ENCODE measurements around the gene TRMT2A.

The TRMT2A gene

DNA sequence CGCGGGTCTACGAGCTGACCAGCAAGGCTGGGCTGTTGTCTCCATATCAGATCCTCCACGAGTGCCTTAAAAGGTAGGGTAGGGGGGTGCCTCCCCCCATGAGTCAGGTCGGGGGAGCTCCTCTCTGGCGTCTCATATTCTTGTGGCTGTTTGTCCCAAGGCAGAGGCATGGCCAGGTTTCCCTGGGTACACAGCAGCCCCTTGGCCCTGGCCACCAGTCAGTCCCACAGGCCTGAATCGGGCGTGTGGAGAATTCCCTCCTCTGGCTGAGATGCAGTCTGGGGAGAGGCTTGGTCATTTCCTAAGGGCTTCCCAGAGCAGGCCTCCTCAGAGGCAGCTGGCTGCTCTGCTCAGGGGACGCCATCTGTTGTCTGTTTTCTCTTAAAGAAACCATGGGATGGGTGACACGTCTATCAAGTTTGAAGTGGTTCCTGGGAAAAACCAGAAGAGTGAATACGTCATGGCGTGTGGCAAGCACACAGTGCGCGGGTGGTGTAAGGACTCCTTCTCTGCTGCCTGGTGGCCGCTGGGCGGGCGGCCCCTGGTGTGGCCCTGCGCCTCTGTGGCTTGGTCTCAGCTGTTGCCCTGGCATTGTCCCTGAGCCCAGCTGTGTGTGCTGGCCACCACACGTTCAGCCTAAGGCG lies 10.7 kb downstream of the TRMT2A start:
- DNase-seq (ENCODE audit: low read depth, low spot score), result no peak

DNA sequence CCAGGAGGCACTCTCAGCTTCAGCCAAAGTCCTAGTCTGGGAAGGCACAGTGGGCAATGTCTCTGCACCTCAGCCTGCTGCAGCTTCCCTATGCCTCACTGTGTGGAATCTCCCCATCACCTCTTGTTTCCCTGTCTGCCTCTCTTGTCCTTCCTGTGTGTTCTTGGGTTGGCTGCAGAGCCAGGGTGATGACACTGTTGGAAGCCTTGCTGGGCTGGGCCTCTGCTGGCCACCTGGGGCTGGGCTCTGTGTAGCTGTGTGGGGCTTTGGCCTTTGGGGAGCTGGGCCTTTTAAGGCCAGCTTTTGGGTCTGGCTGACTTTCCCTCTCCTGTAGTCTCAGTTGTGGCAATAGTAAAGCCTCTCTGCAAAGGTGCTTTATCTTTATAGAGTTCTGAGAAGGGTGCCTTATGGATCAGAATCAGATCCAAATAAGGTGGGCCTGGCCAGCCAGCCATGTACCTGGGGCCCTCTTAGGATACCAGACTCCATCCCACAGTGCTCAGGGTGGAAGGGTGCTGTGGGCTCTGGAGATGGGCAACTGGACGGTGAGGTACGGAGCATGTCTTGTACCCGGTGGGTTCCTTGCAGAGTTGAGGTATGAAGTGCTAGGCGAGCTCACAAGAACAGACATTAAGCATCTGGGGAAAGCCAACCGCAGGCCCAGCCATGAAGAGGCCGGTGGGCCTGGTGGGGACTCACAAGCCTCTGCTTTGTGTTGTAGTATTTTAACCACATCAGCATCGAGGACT lies 11.4 kb downstream of the TRMT2A start:
- no peak for DNase-seq (ENCODE audit: low read depth, low spot score)

DNA sequence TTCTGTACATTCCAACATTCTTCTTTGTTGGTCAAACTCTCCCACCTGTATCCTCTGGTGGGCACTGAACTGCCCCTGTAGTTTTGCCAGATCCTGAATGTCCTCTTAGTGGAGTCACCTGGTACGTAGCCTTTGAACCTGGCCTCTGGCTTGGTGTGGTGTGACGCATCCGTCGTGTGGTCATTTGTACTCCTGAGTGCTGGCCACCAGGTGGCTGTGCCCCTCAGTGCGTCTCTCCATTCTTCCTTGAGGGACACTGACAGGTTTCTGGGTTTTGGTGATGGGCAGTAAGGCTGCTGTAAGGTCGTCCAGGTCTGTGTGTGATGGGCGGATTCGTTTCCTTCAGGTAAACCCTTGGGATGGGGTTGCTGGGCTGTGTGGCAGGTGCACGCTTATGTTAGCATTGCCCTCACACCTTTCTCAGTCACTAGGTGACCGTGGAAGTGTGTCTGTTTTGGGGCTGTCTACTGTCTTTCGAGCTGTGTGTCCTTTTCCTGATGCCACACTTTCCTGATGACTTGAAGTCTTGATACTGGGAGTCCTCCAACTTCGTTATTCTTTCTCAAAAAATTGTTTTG lies 14.7 kb downstream of the TRMT2A start:
- no peak for DNase-seq (ENCODE audit: low read depth, low spot score)

DNA sequence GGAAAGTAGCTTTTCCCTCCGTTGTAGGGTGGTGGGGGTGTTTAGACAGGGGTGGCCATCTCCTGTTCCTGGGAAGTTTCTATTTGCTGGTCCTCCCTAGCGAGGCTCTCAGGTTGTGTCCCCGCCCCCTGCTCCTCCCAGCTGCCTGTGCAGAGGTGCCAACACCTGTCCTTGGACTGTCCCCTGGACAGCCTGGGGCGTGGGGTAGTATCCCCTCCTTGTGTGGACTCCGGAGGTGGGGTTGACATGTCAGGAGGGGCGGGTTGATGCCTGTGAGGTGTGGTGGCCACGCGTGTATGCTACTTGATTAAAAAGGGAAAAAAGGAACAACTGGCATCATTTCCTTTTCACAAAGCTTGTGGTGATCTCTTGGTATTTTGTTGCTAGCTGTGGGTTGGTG lies 15.4 kb downstream of the TRMT2A start:
- no peak for DNase-seq (ENCODE audit: low read depth, low spot score)

DNA sequence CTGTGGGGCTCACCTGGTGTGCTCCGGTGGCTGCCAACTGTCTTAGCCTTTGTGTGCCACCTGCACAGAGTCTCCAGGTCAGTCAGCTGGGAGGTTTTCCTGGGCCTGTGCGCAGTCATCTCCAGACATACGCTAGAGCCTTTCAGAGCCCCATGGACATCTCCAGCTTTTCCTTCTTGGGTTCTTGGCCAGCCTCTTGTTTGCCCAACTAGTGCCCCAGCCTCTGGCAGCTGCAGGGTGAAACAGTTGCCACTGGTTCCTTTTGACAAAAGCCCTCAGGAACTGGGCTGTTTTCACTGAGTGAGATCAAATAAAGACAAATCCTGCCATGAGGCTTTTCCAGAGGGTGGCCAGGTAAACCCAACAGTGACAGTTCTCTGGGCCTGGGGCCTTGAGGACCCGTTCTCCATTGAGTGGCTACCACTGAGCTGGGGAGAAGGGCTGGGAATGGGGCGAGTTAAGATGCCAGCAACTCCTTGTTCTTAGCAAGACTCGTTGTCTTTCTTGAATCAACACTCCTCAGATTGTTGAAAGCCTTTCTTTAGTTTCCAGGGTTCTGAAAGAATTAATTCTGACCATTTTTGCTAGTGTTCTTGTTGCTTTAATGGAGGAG lies 17.8 kb downstream of the TRMT2A start:
- no peak for DNase-seq (ENCODE audit: low read depth, low spot score)

DNA sequence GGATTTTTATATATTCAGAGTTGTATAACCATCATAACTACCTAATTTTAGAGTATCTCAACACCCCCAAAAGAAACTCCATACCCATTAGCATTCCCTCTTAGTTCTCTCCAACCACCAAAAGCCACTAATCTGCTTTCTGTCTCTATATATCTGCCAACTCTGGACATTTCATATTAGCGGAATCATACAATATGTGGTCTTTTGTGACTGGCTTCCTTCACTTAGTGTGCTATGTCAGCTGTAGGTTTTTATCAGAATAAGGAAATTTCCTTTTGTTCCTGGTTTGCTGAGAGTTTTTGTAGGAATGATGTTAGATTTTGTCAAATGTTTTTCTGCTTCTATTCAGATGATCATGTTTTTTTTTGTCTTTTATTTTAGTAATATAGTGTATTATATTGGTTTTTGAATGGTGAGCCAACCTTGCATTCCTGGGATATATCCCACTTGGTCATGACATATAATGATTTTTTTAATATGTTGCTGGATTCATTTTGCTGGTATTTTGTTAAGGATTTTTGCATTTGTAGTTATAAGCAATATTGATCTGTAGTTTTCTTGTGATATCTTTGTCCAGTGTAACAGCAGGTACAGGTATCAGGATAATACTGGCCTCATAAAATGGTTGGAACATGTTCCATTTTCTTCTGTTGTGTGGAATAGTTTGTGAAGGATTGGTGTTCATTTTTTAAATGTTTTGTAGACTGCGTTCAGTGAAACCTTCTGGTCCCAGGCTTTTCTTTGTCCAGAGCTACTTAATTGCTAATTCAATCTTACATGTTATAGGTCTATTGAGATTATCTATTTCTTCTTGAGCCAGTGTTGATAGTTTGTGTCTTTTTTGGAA lies 20.2 kb downstream of the TRMT2A start:
- DNase-seq (ENCODE audit: low read depth, low spot score), result no peak

DNA sequence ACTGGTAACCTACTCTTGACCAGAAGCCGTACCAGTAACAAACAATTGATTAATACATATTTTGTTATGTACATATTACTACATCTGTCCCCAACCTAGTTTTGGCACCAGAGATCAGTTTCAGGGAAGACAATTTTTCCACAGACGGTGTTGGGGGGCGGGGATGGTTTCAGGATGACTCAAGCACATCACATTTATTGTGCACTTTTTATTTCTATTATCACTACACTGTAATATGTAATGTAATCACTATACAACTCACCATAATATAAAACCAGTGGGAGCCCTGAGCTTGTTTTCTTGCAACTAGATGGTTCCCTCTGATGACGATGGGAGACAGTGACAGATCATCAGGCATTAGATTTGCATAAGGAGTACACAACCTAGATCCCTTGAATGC lies 21.5 kb downstream of the TRMT2A start:
- DNase-seq (ENCODE audit: low read depth, low spot score), result no peak

DNA sequence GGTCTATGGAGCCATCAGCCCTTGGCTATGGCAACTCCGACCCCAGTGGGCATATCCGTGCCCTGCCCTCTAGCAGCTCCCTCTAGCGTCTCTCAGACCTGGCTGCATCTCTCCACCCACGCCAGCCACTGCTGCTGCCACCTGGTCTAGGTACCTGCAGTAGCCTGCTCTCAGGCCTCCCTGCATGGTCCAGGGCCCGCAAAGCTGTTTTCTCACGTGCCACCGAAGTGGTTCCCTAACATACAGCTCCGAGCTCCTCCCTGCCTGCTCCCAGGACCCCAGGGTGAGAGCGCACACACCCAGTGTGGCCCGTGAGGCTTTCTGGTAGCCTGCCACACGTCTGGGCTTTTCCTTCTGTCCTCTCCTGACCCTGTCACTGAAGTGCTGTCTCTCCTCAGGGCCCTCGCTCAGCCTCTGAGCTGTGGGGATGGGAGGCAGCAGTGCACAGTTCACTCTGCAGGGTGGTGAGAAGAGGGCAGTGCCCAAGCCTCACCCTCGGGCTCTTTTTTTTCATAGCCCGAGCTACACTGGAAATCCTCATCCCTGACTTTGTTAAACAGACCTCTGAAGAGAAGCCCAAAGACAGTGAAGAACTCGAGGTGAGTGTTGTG lies 22.7 kb downstream of the TRMT2A start:
- no peak for DNase-seq (ENCODE audit: low read depth, low spot score)

DNA sequence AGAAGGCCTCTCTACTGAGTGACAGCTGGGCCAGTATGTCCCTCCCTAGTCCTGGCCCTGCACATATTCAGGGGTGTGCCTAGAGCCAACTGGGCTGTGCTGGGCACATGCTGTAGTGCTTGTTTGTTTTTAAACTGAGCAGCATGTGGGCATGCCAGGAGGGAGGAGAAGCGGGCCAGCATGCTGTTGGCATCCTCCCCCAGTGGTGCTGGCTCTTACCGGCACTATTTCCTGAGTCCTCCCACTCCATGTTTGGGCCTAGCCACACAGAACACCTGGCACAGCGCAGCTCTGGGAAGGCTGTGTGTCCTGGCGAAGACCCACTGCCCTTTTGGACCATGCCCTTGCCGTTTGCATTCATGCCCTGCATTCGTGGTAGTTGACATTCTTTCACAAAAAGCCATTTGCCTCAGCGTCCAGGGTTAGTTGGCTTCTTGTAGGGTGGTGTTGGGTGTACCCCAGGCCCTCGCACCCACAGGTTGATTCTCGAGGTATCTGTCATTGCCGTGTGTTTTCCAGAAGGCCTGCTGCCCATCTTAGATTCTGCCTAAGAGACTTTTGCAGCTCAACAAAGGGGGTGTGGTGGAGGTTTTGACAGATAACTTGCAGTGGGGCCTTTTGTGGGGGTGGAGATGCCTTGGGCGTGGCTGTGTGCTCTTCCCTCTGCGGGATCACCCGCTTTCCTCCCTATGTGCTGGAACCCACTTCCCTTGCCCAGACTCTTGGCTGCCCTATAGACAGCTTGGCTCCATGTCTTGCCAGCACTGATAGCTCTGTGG lies 23.4 kb downstream of the TRMT2A start:
- no peak for DNase-seq (ENCODE audit: low read depth, low spot score)

DNA sequence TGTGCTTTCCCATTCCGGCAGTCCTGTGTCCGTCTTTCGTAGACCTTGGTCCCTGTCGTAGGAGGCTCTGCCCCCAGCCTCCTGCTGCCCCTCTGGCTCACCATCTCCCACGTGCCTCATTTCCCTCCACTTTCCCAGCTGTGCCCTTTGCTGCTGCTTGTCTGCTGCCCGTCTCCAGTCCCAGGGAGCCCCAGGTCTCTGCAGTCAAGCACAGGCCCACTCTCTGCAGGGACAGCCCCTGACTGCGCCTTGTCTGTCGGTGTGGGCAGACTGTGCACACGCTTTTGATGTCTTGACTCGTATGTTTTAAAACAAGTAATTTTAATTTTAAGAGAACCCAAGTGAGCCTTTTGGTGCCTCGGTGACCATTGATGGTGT lies 24.6 kb downstream of the TRMT2A start:
- no peak for DNase-seq (ENCODE audit: low read depth, low spot score)

DNA sequence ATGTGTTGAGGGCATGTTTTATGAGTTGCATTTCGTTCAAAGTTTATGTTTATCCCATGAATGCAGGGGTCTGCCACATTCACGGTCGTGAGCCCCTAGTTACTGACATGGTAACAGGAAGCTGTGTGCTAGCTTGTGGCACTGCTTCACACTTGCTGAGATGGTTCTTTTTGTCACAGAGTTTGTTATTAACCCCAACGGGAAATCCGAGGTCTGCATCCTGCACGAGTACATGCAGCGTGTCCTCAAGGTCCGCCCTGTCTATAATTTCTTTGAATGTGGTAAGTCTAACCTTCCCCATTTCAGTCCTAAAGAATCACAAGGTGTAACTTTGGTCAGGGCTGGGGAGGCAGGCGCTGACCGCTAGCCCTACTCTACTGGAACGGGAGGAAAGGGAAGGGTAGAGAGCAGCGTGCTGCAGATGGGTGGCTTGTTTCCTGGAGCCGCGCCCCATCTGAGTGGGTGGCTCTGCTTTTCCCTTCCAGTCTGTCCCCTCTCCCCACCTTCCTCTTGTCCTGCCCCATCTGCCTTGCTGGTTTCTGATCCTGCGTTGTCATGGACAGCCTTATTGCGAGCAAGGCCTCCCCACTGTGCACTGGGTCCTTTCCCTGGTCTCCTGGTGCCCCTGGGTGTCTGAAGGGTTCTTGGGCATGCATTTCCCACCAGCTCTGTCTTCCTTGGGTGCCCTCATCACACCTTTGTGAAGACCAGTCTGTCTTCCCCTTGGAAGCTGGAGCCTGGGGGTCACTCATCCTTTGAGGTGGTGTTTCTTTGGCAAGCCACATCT lies 25.1 kb downstream of the TRMT2A start:
- no peak for DNase-seq (ENCODE audit: low read depth, low spot score)

DNA sequence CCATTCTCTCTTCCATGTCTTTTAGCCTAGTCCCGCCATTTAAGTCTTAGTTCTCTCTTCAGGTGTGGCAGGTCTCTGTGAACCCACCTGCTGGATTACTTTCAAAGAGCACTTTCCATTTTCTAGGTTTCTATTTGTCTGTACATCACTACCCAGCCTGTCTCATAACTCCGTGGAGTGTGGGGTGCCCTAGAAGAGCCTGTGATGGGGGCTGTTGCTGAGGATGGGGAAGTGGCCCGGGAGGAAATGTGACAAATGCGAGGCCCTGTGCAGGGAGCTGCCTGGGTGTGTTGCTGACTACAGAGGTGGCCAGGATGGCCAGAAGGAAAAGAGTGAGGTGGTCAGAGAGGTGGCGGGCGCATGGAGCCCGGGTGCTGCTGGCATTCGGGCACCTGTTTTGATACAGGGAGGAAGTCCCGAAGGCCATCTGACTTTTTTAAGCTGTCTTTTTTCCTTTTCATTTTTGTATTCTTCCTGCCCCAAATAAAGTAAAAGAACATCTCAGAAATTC lies 26.2 kb downstream of the TRMT2A start:
- DNase-seq (ENCODE audit: low read depth, low spot score), result no peak

DNA sequence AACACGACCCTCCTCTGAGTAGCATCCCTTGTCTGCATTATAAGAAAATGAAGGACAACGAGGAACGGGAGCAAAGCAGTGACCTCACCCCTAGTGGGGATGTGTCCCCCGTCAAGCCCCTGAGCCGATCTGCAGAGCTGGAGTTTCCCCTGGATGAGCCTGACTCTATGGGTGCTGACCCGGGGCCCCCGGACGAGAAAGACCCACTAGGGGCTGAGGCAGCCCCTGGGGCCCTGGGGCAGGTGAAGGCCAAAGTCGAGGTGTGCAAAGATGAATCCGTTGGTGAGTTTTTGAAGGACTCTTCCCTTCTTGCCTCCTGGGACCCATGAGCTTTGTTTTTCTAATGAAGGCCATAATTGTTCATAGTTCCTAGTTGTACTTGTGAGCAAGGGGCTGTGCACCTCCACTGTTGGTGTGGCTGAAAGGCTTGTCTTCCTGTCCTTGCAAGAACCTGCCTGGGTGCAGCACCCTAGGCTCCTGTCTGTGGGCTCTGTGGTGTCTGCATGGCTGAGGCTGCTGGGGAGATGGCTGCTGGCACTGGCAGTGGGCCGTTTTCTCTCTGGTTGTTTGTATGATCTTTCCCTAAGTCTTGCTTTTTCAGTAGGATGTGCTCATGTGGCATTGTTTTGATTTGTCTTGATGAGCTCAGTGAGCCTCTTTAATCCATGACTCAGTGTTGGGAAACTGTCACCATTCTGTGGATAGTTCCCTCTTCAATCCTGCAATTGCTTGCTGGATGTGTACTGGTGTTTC lies 26.9 kb downstream of the TRMT2A start:
- no peak for DNase-seq (ENCODE audit: low read depth, low spot score)

DNA sequence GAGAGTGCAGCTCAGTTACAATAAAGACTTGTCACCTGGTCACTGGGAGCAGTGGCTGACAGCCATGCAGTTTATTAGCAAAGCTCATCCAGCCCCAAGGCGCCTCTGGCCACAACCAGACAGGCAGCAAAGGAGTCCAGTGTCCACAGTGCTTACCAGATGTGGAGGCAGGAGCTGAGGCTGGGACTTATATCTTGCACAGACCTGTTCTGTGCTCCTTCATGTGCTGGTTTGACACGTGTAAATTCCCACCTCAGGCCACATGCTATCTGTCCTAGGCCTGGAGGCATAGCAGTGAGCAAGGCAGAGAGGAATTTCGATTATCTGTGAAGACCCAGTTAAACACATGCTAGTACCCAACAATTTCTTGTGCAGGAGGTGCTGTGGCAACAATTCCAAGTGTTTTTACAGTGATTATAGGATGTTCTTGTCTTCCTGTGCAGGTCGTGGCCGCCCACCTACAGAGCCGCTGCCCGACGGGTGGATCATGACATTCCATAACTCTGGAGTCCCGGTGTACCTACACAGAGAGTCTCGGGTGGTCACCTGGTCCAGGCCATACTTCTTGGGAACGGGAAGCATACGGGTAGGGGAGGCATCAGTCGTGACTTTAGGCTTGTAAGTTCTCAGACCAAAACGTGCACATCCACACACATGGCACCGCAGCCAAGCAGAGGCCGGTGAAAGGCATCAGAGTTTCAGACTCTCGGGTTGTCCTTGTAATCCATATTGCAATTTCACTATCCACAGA lies 27.6 kb downstream of the TRMT2A start:
- DNase-seq (ENCODE audit: low read depth, low spot score), result no peak

DNA sequence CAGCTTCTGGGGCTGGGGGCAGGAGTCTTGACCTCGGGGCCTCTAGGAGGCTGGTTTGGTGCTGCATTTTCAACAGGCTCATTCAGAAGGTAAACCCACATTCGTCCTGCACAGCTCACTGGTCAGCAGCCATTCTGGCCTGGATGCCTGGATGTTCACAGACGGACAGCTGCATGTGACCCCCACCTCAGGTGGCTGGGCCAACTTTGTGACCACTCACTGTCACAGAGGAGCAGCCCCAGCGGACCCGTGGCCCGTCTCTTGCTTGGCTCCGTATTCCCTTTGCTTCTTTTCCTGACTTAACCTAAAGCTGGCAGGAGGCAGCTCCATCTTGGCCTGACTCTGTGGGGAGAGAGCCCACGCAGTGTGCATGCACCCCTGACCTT lies 28.8 kb downstream of the TRMT2A start:
- no peak for DNase-seq (ENCODE audit: low read depth, low spot score)

DNA sequence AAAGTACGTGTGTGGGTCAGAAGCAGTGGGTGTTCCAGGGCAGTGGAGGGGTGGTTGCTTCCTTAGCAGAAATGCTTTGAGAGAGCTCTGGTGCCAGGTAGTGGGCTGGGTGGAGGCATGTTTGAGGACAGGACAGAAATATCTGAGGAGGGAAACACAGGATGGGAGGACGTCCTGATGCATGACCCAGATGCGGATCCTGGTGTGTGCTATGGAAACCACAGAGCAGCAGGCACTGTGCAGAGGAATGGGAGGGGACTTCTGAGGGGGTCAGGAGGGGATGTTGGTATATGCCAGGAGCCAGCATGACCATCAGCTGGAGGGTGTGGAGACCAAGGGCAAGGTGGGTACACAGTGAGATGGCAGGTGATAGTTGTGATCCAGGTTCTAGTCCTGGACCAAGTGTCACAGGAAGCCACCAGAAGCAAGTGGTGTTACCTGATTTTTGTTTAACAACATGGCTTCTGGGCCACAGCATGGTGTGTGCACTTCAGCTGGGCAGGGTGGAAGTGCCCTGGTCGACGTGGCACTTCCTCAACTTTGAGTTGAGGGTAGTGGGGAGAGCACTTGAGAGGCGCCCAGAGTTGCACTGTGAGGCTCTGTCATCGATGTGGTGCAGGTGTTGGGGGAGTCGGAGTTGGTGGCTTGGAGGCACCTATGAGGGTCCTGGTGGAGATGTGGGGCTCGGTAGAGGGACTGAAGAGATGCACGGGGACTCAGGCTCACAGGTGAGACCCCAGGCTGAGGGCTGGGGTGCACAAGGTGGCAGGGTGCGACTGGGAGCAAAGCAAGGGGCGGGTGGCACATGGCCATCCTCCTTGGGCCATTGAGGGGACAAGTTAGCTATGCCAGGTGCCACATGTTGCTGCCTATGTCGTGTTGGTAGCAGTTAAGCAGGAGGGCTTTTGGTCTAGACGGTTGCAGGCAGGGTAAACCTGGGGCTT lies 29.4 kb downstream of the TRMT2A start:
- DNase-seq (ENCODE audit: low read depth, low spot score), result no peak

DNA sequence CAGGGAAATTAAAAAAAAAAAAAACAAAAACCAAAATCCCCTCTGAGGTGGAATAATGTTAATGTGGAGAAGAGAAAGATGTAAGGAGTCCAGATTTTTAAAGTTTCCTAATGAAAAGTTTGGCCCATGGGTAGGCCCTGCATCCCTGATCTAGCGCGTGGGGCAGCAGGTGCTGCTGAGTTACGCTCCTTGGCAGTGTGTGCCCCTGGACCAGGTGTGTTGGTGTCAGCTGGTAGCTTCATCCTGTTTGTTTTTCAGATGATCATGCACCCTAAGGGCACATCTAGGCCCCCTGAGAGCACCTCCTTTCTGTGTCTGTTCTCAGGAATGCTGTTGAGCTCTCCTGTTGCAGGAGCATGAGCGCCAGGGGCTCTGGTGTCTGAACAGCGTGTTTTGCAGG lies 30.3 kb downstream of the TRMT2A start:
- no peak for DNase-seq (ENCODE audit: low read depth, low spot score)
